DND-41 (cell line): ENCODE measurements around the gene CD7.

ENCODE experiments used
- ATAC-seq: fragments of 200-7000 bp; cut with Tn5 transposase; 3 replicates; pipeline ENCODE4 v1.9.1; 2021; ENCODE audit warnings: low read depth; ENCODE audit not compliant: insufficient read depth
- DNase-seq: peaks from one replicate; pipeline ENCODE4 v3.0.0-alpha.2; 2020
- H2AFZ ChIP-seq: 2 replicates; pipeline ENCODE4 v1.6.0; 2012; ENCODE audit warnings: low read depth, low read length
- H3K27ac ChIP-seq: 2 replicates; pipeline ENCODE4 v1.5.1; 2012; ENCODE audit warnings: low read length, inconsistent platforms
- H3K27me3 ChIP-seq: fragments of 200-600 bp; sonication (generic); 2 replicates; pipeline ENCODE4 v1.6.0; 2012; ENCODE audit warnings: low read length, mild to moderate bottlenecking, inconsistent platforms; ENCODE audit not compliant: insufficient read depth, poor library complexity
- H3K36me3 ChIP-seq: 2 replicates; pipeline ENCODE4 v1.5.1; 2012; ENCODE audit warnings: low read length, inconsistent platforms; ENCODE audit not compliant: insufficient read depth
- H3K4me1 ChIP-seq: 2 replicates; pipeline ENCODE4 v1.5.1; 2012; ENCODE audit warnings: mild to moderate bottlenecking, low read length; ENCODE audit not compliant: insufficient read depth
- H3K4me2 ChIP-seq: 2 replicates; pipeline ENCODE4 v1.6.0; 2012; ENCODE audit warnings: mild to moderate bottlenecking, moderate library complexity, low read length, inconsistent platforms; ENCODE audit not compliant: insufficient read depth
- H3K4me3 ChIP-seq, 2 experiments: fragments of 200-600 bp in 1 of 2; shearing (Covaris generic) in 1 of 2; 2 replicates each; pipeline ENCODE4 v1.5.1; 2012 to 2016; ENCODE audit warnings: inconsistent platforms in 2 of 2, low read length in 2 of 2, mild to moderate bottlenecking in 2 of 2, low read depth in 1 of 2, moderate library complexity in 1 of 2
- H3K79me2 ChIP-seq: 2 replicates; pipeline ENCODE4 v1.6.0; 2012; ENCODE audit warnings: low read length, inconsistent platforms; ENCODE audit not compliant: insufficient read depth
- H3K9ac ChIP-seq: 2 replicates; pipeline ENCODE4 v1.6.0; 2012; ENCODE audit warnings: low read depth, mild to moderate bottlenecking, inconsistent platforms, low read length, moderate library complexity
- H3K9me3 ChIP-seq: 2 replicates; pipeline ENCODE4 v1.5.1; 2012; ENCODE audit warnings: low read length, moderate library complexity, mild to moderate bottlenecking, inconsistent platforms; ENCODE audit not compliant: insufficient read depth, severe bottlenecking
- H4K20me1 ChIP-seq: 2 replicates; pipeline ENCODE4 v1.6.0; 2012; ENCODE audit warnings: low read length; ENCODE audit not compliant: insufficient read depth
- CTCF ChIP-seq: IDR thresholded peaks from 2 replicates; pipeline ENCODE4 v1.5.1; 2012; ENCODE audit warnings: borderline replicate concordance, low read length, moderate library complexity, mild to moderate bottlenecking; ENCODE audit not compliant: poor library complexity, severe bottlenecking; ENCODE audit errors: extremely low read depth
- EZH2 ChIP-seq: IDR thresholded peaks from 3 replicates; pipeline ENCODE4 v1.6.1; 2012; ENCODE audit warnings: borderline replicate concordance, low read depth, mild to moderate bottlenecking, moderate library complexity, low read length, inconsistent platforms; ENCODE audit not compliant: severe bottlenecking

Gene CD7

GRCh38 chr17:82273327-82274133, 43.9 kb downstream of the CD7 start, which contains the start of gene CSNK1D:
Gene CSNK1D (minus strand): TSS chr17:82273700. CDS start chr17:82273381, 319 bp downstream.
- peaks cover 41% of the 10 kb centered on the region for H3K36me3 ChIP-seq
- H3K9ac ChIP-seq, result peak within 1 kb of the TSS; percentile 86
- ATAC-seq, result peak; percentile 87
- H3K27me3 ChIP-seq, result no peaks in the 10 kb centered on the region
- peaks cover 48% of the 10 kb centered on the region for H3K4me1 ChIP-seq
- peak within 1 kb of the TSS; percentile 98 for H3K4me2 ChIP-seq
- TF ChIP-seq CTCF (no peak), EZH2 (no peak)
- no peaks in the 10 kb centered on the region for H3K9me3 ChIP-seq
- peak within 1 kb of the TSS; percentile 75 to 86 for H3K4me3 ChIP-seq
- DNase-seq, result peak; percentile 93
- H3K79me2 ChIP-seq, result peaks cover 49% of the 10 kb centered on the region
- peak within 1 kb of the TSS; percentile 75 for H2AFZ ChIP-seq
- H3K27ac ChIP-seq, result peak within 1 kb of the TSS; percentile 86
- H4K20me1 ChIP-seq, result peaks cover 41% of the 10 kb centered on the region

- ATAC-seq, result peak; percentile 27
These were observed 44.7 kb downstream of the CD7 start for GRCh38 chr17:82272495-82273326.

GRCh38 chr17:82271401-82271800, 46.0 kb downstream of the CD7 start:
- Histone ChIP-seq H3K9ac (peak overlapping the region; percentile 86), H3K4me2 (peak overlapping the region; percentile 98), H3K4me1 (peaks cover 53% of the 10 kb centered on the region), H3K9me3 (no peaks in the 10 kb centered on the region), H3K27me3 (no peaks in the 10 kb centered on the region), H3K27ac (peak overlapping the region; percentile 55), H3K4me3 (peak overlapping the region in 1 of 2 experiments; percentile 75; a peak in 2 of 4 replicates), H3K79me2 (peaks cover 71% of the 10 kb centered on the region), H4K20me1 (peaks cover 61% of the 10 kb centered on the region), H2AFZ (no peak overlapping the region), H3K36me3 (peaks cover 61% of the 10 kb centered on the region)
- DNase-seq (no peak), ATAC-seq (no peak)
- TF ChIP-seq EZH2, result no peak
- TF ChIP-seq CTCF, result no peak

More at GRCh38 chr17:82272495-82273326, 44.7 kb downstream of the CD7 start:
- Histone ChIP-seq H3K27me3 (no peaks in the 10 kb centered on the region), H2AFZ (peak overlapping the region; percentile 71), H4K20me1 (peaks cover 50% of the 10 kb centered on the region), H3K9me3 (no peaks in the 10 kb centered on the region), H3K4me1 (peaks cover 49% of the 10 kb centered on the region), H3K4me3 (peak overlapping the region; percentile 75 to 86), H3K79me2 (peaks cover 57% of the 10 kb centered on the region), H3K27ac (peak overlapping the region; percentile 86), H3K4me2 (peak overlapping the region; percentile 98), H3K36me3 (peaks cover 49% of the 10 kb centered on the region), H3K9ac (peak overlapping the region; percentile 86)
- DNase-seq, result peak; percentile 57
- TF ChIP-seq CTCF, result no peak
